HepG2 (cell line): ENCODE measurements around the gene RBBP8NL. TPM values are rescaled to one million over a fixed set of nuclear protein-coding genes. Genes with fewer than 3 reads are reported as not detected.

Source experiments
- ATAC-seq: fragments of 200-7000 bp; cut with Tn5 transposase; 3 replicates; pipeline ENCODE4 v1.9.1; 2020; ENCODE audit warnings: mild to moderate bottlenecking, moderate library complexity
- BruUV-seq: library from RNA; stranded (reverse); fragments of 400-500 nt; replicated peaks from 2 replicates; lab custom pipeline; 2021; lab: Mats Ljungman, UMichigan
- CTCF ChIA-PET: fragments of 300-600 bp; formaldehyde crosslinking; extraction: SDS; loops from one replicate; lab custom pipeline; 2021; ENCODE audit warnings: low total read pairs, inconsistent platforms, low intra/inter-chr PET ratio; lab: Yijun Ruan, JAX
- POLR2A ChIA-PET: fragments of 350-600 bp; sonication (Branson Sonifier 250); formaldehyde crosslinking; loops from one replicate; lab custom pipeline; 2020; ENCODE audit warnings: antibody characterized with exemption, inconsistent platforms; lab: Yijun Ruan, JAX
- DNase-seq: peaks from one replicate; pipeline ENCODE4 v3.0.0-alpha.2; 2015; ENCODE audit warnings: low spot score
- FAIRE-seq: peaks from 3 replicates; lab custom pipeline; 2011; peaks lifted over from hg19 to GRCh38; lab: Jason Lieb, UNC
- H2AFZ ChIP-seq: one replicate; pipeline ENCODE4 v1.6.1; 2011; ENCODE audit warnings: low read length, inconsistent platforms
- H3K27ac ChIP-seq: fragments of 300-600 bp; 3 replicates; pipeline ENCODE4 v1.8.0; 2011; ENCODE audit warnings: mixed run types, mild to moderate bottlenecking, mixed read lengths, low read length, inconsistent platforms; ENCODE audit not compliant: insufficient read depth; ENCODE audit errors: extremely low read length
- H3K27me3 ChIP-seq, 2 experiments: fragments of 200-600 bp in 1 of 2; 2 replicates in 1 of 2; 3 replicates in 1 of 2; pipeline versions ENCODE4 v1.6.0 to v1.8.0; 2011; ENCODE audit warnings: low read length in 2 of 2, mild to moderate bottlenecking in 2 of 2, moderate library complexity in 2 of 2, inconsistent platforms in 1 of 2; ENCODE audit not compliant: insufficient read depth in 2 of 2, control insufficient read depth in 1 of 2
- H3K36me3 ChIP-seq, 2 experiments: fragments of 200-600 bp in 1 of 2; replicated peaks in 1 of 2; 2 replicates in 1 of 2; 3 replicates in 1 of 2; pipeline versions ENCODE4 v1.5.1 to v1.8.0; 2011; ENCODE audit warnings: low read length in 2 of 2, inconsistent platforms in 1 of 2; ENCODE audit not compliant: insufficient read depth in 2 of 2, control insufficient read depth in 1 of 2
- H3K4me1 ChIP-seq: 2 replicates; pipeline ENCODE4 v1.5.1; 2012; ENCODE audit warnings: low read length, inconsistent platforms; ENCODE audit not compliant: insufficient read depth
- H3K4me2 ChIP-seq: 2 replicates; pipeline ENCODE4 v1.6.0; 2011; ENCODE audit warnings: low read depth, low read length, inconsistent platforms
- H3K4me3 ChIP-seq, 3 experiments: fragments of 200-600 bp in 1 of 3; sonication (generic), shearing (Covaris generic) in 1 of 3; replicated peaks in 1 of 3; 2 replicates each; pipeline ENCODE4 v1.5.1; 2011 to 2016; ENCODE audit warnings: low read length in 3 of 3, inconsistent platforms in 2 of 3, low read depth in 2 of 3, mild to moderate bottlenecking in 2 of 3, control low read depth in 1 of 3, mixed read lengths in 1 of 3; ENCODE audit not compliant: insufficient read depth in 1 of 3
- H3K79me2 ChIP-seq: one replicate; pipeline ENCODE4 v1.6.1; 2011; ENCODE audit warnings: low read length, inconsistent platforms; ENCODE audit not compliant: insufficient read depth
- H3K9ac ChIP-seq: 2 replicates; pipeline ENCODE4 v1.6.0; 2011; ENCODE audit warnings: mild to moderate bottlenecking, low read depth, low read length, inconsistent platforms; ENCODE audit not compliant: insufficient read depth
- H3K9me3 ChIP-seq: 2 replicates; pipeline ENCODE4 v1.5.1; 2012; ENCODE audit warnings: mild to moderate bottlenecking, low read length
- H4K20me1 ChIP-seq: 2 replicates; pipeline ENCODE4 v1.6.0; 2011; ENCODE audit warnings: inconsistent platforms, mild to moderate bottlenecking, low read length, moderate library complexity; ENCODE audit not compliant: insufficient read depth
- CAMTA2 ChIP-seq: sonication (generic); formaldehyde crosslinking; IDR thresholded peaks from 2 replicates; pipeline ENCODE4 v1.4.0; 2020; ENCODE audit warnings: mild to moderate bottlenecking, missing genetic modification reagents, borderline replicate concordance
- DNMT1 ChIP-seq: sonication (generic); formaldehyde crosslinking; IDR thresholded peaks from 2 replicates; pipeline ENCODE4 v1.5.1; 2020; ENCODE audit warnings: mild to moderate bottlenecking, missing genetic modification reagents
- EHMT2 ChIP-seq: fragments of 200-600 bp; sonication (generic); IDR thresholded peaks from 2 replicates; pipeline ENCODE4 v1.7.0; 2017; ENCODE audit warnings: antibody characterized with exemption, low read depth, low read length, borderline replicate concordance
- GATAD2A ChIP-seq: IDR thresholded peaks from 2 replicates; pipeline ENCODE4 v1.6.1; 2016
- JUND ChIP-seq: sonication (generic); formaldehyde crosslinking; IDR thresholded peaks from 2 replicates; pipeline ENCODE4 v1.8.0; 2022; ENCODE audit warnings: mild to moderate bottlenecking, missing genetic modification reagents
- RBM39 ChIP-seq: fragments of 200-400 bp; formaldehyde crosslinking; IDR thresholded peaks from one replicate; pipeline ENCODE4 v1.6.1; 2018; ENCODE audit warnings: antibody characterized with exemption, mild to moderate bottlenecking, low read depth, low read length; ENCODE audit not compliant: poor library complexity, severe bottlenecking
- RFX3 ChIP-seq: IDR thresholded peaks from 2 replicates; pipeline ENCODE4 v1.6.1; 2016; ENCODE audit warnings: missing biosample characterization, missing genetic modification reagents
- ZNF30 ChIP-seq: sonication (generic); formaldehyde crosslinking; IDR thresholded peaks from 2 replicates; pipeline ENCODE4 v1.5.0; 2020; ENCODE audit warnings: mild to moderate bottlenecking, missing genetic modification reagents
- ZNF776 ChIP-seq: sonication (generic); formaldehyde crosslinking; IDR thresholded peaks from 2 replicates; pipeline ENCODE4 v1.4.0; 2020; ENCODE audit warnings: mild to moderate bottlenecking, missing genetic modification reagents
- WGBS: methylation state at CpG from one replicate; pipeline ENCODE4 v1.1.6; 2017; ENCODE audit warnings: low lambda C conversion rate; 5-methylcytosine and 5-hydroxymethylcytosine counted together
- in situ Hi-C: cut with HindIII; loops from 2 replicates; pipeline ENCODE4 v1.10.0; 2017; ENCODE audit warnings: low pct_unique_long_range_greater_than_20kb; ENCODE audit not compliant: extremely low pct_ligation_motif_present
- intact Hi-C: fragments of 100-400 bp; cut with micrococcal nuclease; formaldehyde crosslinking; loops from one replicate; pipeline ENCODE4 v1.10.0; 2022; ENCODE audit not compliant: unreplicated experiment
- polyA plus RNA-seq, 8 experiments: library from polyadenylated mRNA; depleted of rRNA in 3 of 8; stranded (reverse) in 7 of 8; unstranded in 1 of 8; fragments of >200 nt; fragmentation: Illumina TruSeq in 4 of 8; extraction: Trizol in 4 of 8; gene quantifications; 2 replicates each; pipeline versions ENCODE4 v1.2.1 to v1.2.3, GENCODE V29; 2011 to 2016; ENCODE audit warnings: low read depth in 4 of 8, missing spikeins in 1 of 8, mixed read lengths in 1 of 8; ENCODE audit not compliant: insufficient read depth in 1 of 8
- total RNA-seq, 5 experiments: library from RNA; depleted of rRNA; stranded (reverse); fragments of >200 nt; fragmentation: Illumina TruSeq; extraction: Trizol; gene quantifications; 2 replicates each; pipeline ENCODE4 v1.2.3, GENCODE V29; 2016; ENCODE audit warnings: low read depth in 1 of 5
- TF ChIP-seq, protein P1 (sequence below): sonication (generic); formaldehyde crosslinking; IDR thresholded peaks from one replicate; pipeline ENCODE4 v1.5.1; 2020; ENCODE audit warnings: mild to moderate bottlenecking, missing genetic modification reagents; ENCODE audit errors: not compliant biosample characterization
- TF ChIP-seq, protein P2 (sequence below): sonication (generic); formaldehyde crosslinking; IDR thresholded peaks from 2 replicates; pipeline ENCODE4 v1.4.0; 2020; ENCODE audit warnings: mild to moderate bottlenecking, missing genetic modification reagents
- TF ChIP-seq, protein P3 (sequence below): IDR thresholded peaks from 2 replicates; pipeline ENCODE4 v1.6.1; 2016

Gene RBBP8NL
- total and polyA plus RNA-seq, 2 of the 13 experiments (the other 11 are each of a cell fraction or from before 2014, with no cell fraction given) = 0.69 to 0.86 TPM

DNA sequence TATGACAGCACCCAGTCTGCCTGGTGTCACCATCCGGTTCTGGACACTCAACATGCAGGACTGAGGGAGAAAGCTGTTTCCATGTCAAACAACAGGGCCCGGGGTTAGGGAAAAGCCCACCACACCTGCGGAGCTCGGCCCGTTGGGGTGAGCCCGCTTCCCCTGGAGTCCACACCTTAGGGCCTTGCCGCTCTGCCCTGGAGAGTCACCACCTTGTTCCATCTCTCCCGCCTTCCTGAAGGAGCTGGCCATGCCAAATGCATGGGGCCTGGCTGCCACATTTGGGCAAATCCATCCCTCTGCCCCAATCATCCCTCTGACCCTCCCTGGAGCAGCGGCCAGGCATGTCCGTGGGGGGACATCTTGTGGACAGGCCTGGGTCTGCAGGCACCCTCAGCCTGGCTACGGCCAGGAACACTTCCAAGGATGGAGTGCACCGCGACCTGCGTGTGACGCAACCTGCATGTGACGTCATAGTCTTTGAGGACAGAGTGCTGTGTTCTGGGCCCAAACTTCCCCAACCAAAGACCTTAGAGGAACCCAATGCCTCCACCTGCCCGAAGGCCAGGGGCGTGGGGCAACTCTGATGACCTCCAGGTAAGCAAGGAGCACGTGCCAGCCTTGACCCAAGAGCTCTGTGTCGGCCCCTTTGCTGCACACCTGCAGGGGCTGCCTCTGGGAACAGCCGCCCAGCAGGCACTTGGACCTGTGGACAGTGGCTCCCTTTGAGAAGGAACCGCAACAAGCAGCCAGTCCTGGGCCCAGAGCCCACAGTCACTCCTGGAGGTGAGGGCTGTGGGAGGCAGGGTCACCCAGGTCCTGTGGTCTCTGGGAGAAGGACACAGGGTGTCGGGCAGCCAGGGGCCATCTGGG lies 22.0 kb downstream of the RBBP8NL start (continued):
- TF ChIP-seq, protein P1, sequence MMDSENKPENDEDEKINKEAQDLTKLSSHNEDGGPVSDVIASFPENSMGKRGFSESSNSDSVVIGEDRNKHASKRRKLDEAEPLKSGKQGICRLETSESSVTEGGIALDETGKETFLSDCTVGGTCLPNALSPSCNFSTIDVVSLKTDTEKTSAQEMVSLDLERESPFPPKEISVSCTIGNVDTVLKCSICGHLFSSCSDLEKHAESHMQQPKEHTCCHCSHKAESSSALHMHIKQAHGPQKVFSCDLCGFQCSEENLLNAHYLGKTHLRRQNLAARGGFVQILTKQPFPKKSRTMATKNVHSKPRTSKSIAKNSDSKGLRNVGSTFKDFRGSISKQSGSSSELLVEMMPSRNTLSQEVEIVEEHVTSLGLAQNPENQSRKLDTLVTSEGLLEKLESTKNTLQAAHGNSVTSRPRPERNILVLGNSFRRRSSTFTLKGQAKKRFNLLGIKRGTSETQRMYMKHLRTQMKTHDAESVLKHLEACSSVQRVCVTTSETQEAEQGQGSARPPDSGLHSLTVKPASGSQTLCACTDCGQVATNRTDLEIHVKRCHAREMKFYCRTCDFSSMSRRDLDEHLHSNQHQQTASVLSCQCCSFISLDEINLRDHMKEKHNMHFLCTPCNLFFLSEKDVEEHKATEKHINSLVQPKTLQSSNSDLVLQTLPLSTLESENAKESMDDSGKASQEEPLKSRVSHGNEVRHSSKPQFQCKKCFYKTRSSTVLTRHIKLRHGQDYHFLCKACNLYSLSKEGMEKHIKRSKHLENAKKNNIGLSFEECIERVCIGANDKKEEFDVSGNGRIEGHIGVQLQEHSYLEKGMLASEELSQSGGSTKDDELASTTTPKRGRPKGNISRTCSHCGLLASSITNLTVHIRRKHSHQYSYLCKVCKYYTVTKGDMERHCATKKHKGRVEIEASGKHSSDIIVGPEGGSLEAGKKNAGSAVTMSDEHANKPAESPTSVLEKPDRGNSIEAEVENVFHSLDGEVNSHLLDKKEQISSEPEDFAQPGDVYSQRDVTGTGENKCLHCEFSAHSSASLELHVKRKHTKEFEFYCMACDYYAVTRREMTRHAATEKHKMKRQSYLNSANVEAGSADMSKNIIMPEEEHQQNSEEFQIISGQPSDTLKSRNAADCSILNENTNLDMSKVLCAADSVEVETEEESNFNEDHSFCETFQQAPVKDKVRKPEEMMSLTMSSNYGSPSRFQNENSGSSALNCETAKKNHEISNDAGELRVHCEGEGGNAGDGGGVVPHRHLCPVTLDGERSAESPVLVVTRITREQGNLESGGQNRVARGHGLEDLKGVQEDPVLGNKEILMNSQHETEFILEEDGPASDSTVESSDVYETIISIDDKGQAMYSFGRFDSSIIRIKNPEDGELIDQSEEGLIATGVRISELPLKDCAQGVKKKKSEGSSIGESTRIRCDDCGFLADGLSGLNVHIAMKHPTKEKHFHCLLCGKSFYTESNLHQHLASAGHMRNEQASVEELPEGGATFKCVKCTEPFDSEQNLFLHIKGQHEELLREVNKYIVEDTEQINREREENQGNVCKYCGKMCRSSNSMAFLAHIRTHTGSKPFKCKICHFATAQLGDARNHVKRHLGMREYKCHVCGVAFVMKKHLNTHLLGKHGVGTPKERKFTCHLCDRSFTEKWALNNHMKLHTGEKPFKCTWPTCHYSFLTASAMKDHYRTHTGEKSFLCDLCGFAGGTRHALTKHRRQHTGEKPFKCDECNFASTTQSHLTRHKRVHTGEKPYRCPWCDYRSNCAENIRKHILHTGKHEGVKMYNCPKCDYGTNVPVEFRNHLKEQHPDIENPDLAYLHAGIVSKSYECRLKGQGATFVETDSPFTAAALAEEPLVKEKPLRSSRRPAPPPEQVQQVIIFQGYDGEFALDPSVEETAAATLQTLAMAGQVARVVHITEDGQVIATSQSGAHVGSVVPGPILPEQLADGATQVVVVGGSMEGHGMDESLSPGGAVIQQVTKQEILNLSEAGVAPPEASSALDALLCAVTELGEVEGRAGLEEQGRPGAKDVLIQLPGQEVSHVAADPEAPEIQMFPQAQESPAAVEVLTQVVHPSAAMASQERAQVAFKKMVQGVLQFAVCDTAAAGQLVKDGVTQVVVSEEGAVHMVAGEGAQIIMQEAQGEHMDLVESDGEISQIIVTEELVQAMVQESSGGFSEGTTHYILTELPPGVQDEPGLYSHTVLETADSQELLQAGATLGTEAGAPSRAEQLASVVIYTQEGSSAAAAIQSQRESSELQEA (CRISPR knock-in tag) = peak; percentile 89
- peak; percentile 81 for TF ChIP-seq GATAD2A (CRISPR knock-in tag)

DNA sequence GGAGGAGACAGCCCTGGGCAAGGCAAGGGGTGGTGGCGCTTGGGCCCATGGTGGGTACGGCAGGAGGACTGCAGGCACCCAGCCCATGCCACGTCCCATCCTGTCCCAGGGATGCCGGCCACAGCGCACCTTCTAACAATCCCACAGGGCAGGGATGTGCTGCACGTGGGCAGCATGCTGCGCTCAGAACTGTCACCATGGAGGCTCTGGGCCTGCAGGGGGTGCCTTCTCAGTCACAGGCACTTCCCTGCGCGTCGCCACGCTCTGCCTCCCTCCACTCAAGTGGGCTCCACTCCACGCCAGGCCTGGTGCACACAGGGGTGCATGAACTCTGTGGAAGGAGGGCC lies 22.6 kb downstream of the RBBP8NL start:
- Histone ChIP-seq H2AFZ (no peak overlapping the region), H3K79me2 (peaks cover 9% of the 10 kb centered on the region), H3K9me3 (no peaks in the 10 kb centered on the region), H3K27me3 (peaks cover 9 to 20% of the 10 kb centered on the region in 2 experiments), H3K9ac (no peak overlapping the region), H3K4me3 (no peak overlapping the region), H4K20me1 (peaks cover 3% of the 10 kb centered on the region; the same call in 1 of the 2 replicates), H3K4me1 (peaks cover 54% of the 10 kb centered on the region), H3K27ac (no peak overlapping the region), H3K36me3 (peaks cover 2 to 19% of the 10 kb centered on the region in 2 experiments; a peak in 3 of 5 replicates), H3K4me2 (no peak overlapping the region)
- WGBS = 97% methylated on average over 7 of the region's 12 CpGs
- ChIA-PET CTCF (interaction anchor here (1.4 to 2.3 kb wide), 2 partner anchors 9 to 103 kb away, joined by 6 to 11 read pairs; partner anchors contain the start of gene ADRM1), POLR2A (interaction anchor here (1.1 to 1.4 kb wide), 2 partner anchors 16 to 18 kb away, joined by 3 to 6 read pairs; partner anchors contain the start of gene RPS21)
- ATAC-seq (no peak), DNase-seq (no peak), FAIRE-seq (no peak)
- intact Hi-C loops (no loop called here), in situ Hi-C loops (no loop called here)
- BruUV-seq = no TSS peak
- TF ChIP-seq ZNF30 = 0 out of 2 replicates have a peak, but pooled peaks have one; percentile 8
- no peak for TF ChIP-seq EHMT2
- no peak for TF ChIP-seq RBM39
- 0 out of 2 replicates have a peak, but pooled peaks have one; percentile 20 for TF ChIP-seq JUND (CRISPR knock-in tag)
- no peak for TF ChIP-seq RFX3 (CRISPR knock-in tag)
- TF ChIP-seq DNMT1 (CRISPR knock-in tag) = peak; percentile 21; the same call in 1 of the 2 replicates
- TF ChIP-seq ZNF776 (CRISPR knock-in tag) = peak; percentile 53; the same call in 1 of the 2 replicates
- TF ChIP-seq, protein P2, sequence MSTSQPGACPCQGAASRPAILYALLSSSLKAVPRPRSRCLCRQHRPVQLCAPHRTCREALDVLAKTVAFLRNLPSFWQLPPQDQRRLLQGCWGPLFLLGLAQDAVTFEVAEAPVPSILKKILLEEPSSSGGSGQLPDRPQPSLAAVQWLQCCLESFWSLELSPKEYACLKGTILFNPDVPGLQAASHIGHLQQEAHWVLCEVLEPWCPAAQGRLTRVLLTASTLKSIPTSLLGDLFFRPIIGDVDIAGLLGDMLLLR (CRISPR knock-in tag) = peak; percentile 26; the same call in 1 of the 2 replicates
- TF ChIP-seq, protein P3, sequence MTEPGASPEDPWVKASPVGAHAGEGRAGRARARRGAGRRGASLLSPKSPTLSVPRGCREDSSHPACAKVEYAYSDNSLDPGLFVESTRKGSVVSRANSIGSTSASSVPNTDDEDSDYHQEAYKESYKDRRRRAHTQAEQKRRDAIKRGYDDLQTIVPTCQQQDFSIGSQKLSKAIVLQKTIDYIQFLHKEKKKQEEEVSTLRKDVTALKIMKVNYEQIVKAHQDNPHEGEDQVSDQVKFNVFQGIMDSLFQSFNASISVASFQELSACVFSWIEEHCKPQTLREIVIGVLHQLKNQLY (CRISPR knock-in tag) = no peak
- TF ChIP-seq CAMTA2 = peak; percentile 21; the same call in 1 of the 2 replicates
